ENCODE data around the gene ZNF267. TPM values are rescaled to one million over a fixed set of nuclear protein-coding genes. Genes with fewer than 3 reads are reported as not detected.

ZNF267 gene
- total and polyA plus RNA-seq, 2 donors (not counting 3 experiments of a cell fraction or from before 2014, with no cell fraction given): 5.2 to 19.1 TPM

DNA sequence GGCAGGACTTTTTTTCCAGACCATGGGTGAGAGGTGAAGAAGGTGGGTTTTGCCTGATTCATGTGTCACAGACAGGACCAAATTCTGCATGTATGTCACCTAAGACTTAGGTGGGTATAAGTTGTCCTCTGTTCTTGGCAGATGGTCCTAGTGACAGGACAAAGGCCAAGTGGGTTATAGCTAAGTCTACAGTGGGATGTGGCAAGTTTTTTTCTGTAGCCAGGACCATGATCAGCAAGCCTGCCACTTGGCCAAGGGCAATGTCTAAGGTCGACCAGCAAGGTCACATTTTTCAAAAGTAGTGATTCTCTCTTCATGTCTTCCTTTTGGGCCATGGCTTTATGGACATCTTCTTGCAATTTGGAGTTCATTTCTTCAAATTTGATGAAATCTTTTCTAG, 20.2 kb downstream of the ZNF267 start:
- Histone ChIP-seq H3K27me3 (ENCODE audit: control insufficient read depth in 2 of 2, insufficient read depth in 2 of 2, low read length in 2 of 2) (no peaks in the 10 kb centered on the region), H3K36me3 (ENCODE audit: control insufficient read depth in 2 of 2, extremely low read depth in 1 of 2, insufficient read depth in 2 of 2, low read length in 2 of 2) (peaks cover 22 to 24% of the 10 kb centered on the region in 2 experiments), H3K27ac (ENCODE audit: insufficient read depth, low read depth, low read length) (no peak overlapping the region), H3K9ac (replicated peaks; ENCODE audit: extremely low read depth, insufficient read depth, low read length) (no peak overlapping the region), H3K79me2 (ENCODE audit: control insufficient read depth, insufficient read depth, low read length) (peaks cover 77% of the 10 kb centered on the region), H4K20me1 (replicated peaks; ENCODE audit: control insufficient read depth, extremely low read depth, insufficient read depth, low read length) (peaks cover 6% of the 10 kb centered on the region), H2AFZ (ENCODE audit: low read depth, low read length) (no peak overlapping the region), H3K9me3 (replicated peaks; ENCODE audit: control insufficient read depth, insufficient read depth, low read length) (peaks cover 5% of the 10 kb centered on the region), H3K4me2 (ENCODE audit: insufficient read depth, low read length) (no peak overlapping the region), H3K4me3 (replicated peaks in 1 of 3; ENCODE audit: insufficient read depth in 1 of 3, low read depth in 1 of 3, low read length in 3 of 3) (no peak overlapping the region), H3K4me1 (ENCODE audit: control insufficient read depth, extremely low read depth, insufficient read depth, low read length) (no peaks in the 10 kb centered on the region), H3K9me1 (replicated peaks; ENCODE audit: control insufficient read depth, extremely low read depth, insufficient read depth, low read length) (no peaks in the 10 kb centered on the region)
- DNase-seq (ENCODE audit: low read depth, low spot score) (no peak), FAIRE-seq (no peak)
- TF ChIP-seq, protein P1, sequence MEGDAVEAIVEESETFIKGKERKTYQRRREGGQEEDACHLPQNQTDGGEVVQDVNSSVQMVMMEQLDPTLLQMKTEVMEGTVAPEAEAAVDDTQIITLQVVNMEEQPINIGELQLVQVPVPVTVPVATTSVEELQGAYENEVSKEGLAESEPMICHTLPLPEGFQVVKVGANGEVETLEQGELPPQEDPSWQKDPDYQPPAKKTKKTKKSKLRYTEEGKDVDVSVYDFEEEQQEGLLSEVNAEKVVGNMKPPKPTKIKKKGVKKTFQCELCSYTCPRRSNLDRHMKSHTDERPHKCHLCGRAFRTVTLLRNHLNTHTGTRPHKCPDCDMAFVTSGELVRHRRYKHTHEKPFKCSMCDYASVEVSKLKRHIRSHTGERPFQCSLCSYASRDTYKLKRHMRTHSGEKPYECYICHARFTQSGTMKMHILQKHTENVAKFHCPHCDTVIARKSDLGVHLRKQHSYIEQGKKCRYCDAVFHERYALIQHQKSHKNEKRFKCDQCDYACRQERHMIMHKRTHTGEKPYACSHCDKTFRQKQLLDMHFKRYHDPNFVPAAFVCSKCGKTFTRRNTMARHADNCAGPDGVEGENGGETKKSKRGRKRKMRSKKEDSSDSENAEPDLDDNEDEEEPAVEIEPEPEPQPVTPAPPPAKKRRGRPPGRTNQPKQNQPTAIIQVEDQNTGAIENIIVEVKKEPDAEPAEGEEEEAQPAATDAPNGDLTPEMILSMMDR (IDR thresholded peaks at IDR 0.05; ENCODE audit: extremely low read depth in 1 of 2, insufficient read depth in 1 of 2, low read depth in 1 of 2, low read length in 2 of 2): no peak
- TF ChIP-seq FOS (IDR thresholded peaks at IDR 0.05; ENCODE audit: borderline replicate concordance, insufficient read depth, low read length): no peak
- TF ChIP-seq MYC (IDR thresholded peaks at IDR 0.05; ENCODE audit: low read depth, low read length): no peak
- intact Hi-C loops (cut with micrococcal nuclease): no loop called here
- BruUV-seq (replicated peaks): no TSS peak
- CTCF ChIA-PET: no interaction called here
- POLR2A ChIA-PET: no interaction called here
- dilution Hi-C loops (cut with MboI; ENCODE audit: extremely low pct_ligation_motif_present, low sequenced_read_pairs): no loop called here

DNA sequence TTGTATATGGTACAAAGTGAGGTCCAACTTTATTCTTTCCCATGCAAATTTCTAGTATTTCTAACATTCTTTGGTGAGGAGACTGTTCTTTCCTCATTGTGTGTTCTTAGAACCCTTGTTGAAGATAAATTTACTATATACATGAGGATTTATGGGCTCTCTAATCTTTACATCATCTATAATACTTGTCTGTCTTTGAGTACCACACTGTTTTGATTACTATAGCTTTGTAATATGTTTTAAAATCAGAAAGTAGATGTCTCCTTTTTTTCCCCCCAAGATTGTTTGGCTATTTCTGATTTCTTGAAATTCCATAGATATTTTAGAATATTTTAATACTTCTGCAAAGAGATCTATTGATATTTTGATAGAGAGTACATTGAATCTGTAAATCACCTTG, 23.7 kb downstream of the ZNF267 start:
- Histone ChIP-seq H3K27ac (ENCODE audit: insufficient read depth, low read depth, low read length) (no peak overlapping the region), H3K4me1 (ENCODE audit: control insufficient read depth, extremely low read depth, insufficient read depth, low read length) (no peaks in the 10 kb centered on the region), H3K9me3 (replicated peaks; ENCODE audit: control insufficient read depth, insufficient read depth, low read length) (peaks cover 2% of the 10 kb centered on the region), H3K9ac (replicated peaks; ENCODE audit: extremely low read depth, insufficient read depth, low read length) (no peak overlapping the region), H3K4me2 (ENCODE audit: insufficient read depth, low read length) (no peak overlapping the region), H3K27me3 (ENCODE audit: control insufficient read depth in 2 of 2, insufficient read depth in 2 of 2, low read length in 2 of 2) (no peaks in the 10 kb centered on the region), H3K4me3 (replicated peaks in 1 of 3; ENCODE audit: insufficient read depth in 1 of 3, low read depth in 1 of 3, low read length in 3 of 3) (no peak overlapping the region), H4K20me1 (replicated peaks; ENCODE audit: control insufficient read depth, extremely low read depth, insufficient read depth, low read length) (no peaks in the 10 kb centered on the region), H2AFZ (ENCODE audit: low read depth, low read length) (no peak overlapping the region), H3K9me1 (replicated peaks; ENCODE audit: control insufficient read depth, extremely low read depth, insufficient read depth, low read length) (no peaks in the 10 kb centered on the region), H3K79me2 (ENCODE audit: control insufficient read depth, insufficient read depth, low read length) (peaks cover 67% of the 10 kb centered on the region), H3K36me3 (ENCODE audit: control insufficient read depth in 2 of 2, extremely low read depth in 1 of 2, insufficient read depth in 2 of 2, low read length in 2 of 2) (peaks cover 10 to 22% of the 10 kb centered on the region in 2 experiments)
- TF ChIP-seq EZH2 (IDR thresholded peaks at IDR 0.05; ENCODE audit: borderline replicate concordance, low read depth, low read length, severe bottlenecking): no peak
- intact Hi-C loops (cut with micrococcal nuclease): no loop called here
- POLR2A ChIA-PET: no interaction called here
- BruUV-seq (replicated peaks): no TSS peak
- no peak for DNase-seq (ENCODE audit: low read depth, low spot score)
- no peak for FAIRE-seq
- dilution Hi-C loops (cut with MboI; ENCODE audit: extremely low pct_ligation_motif_present, low sequenced_read_pairs): no loop called here
- CTCF ChIA-PET: no interaction called here
